Ishikawa (cell line): Measurements from ENCODE around the gene EPB41L2.

Experiments used
- CEBPB ChIP-seq: IDR thresholded peaks from 2 replicates; pipeline ENCODE4 v1.6.1; 2012
- CREB1 ChIP-seq: IDR thresholded peaks from 2 replicates; pipeline ENCODE4 v1.6.1; 2012; ENCODE audit warnings: low read depth
- EGR1 ChIP-seq: IDR thresholded peaks from 2 replicates; pipeline ENCODE4 v1.6.1; 2012
- EP300 ChIP-seq: IDR thresholded peaks from 2 replicates; pipeline ENCODE4 v1.6.1; 2012; ENCODE audit warnings: borderline replicate concordance
- FOXM1 ChIP-seq: IDR thresholded peaks from 2 replicates; pipeline ENCODE4 v1.6.1; 2012; ENCODE audit warnings: low read depth, borderline replicate concordance
- NFIC ChIP-seq: IDR thresholded peaks from 2 replicates; pipeline ENCODE4 v1.6.1; 2012
- RAD21 ChIP-seq: IDR thresholded peaks from 2 replicates; pipeline ENCODE4 v1.6.1; 2012; ENCODE audit warnings: low read depth
- TAF1 ChIP-seq: IDR thresholded peaks from 2 replicates; pipeline ENCODE4 v1.6.1; 2012; ENCODE audit warnings: low read depth, mild to moderate bottlenecking
- TCF12 ChIP-seq: IDR thresholded peaks from 2 replicates; pipeline ENCODE4 v1.6.1; 2012; ENCODE audit warnings: low read depth
- TEAD4 ChIP-seq: IDR thresholded peaks from 2 replicates; pipeline ENCODE4 v1.6.1; 2012
- YY1 ChIP-seq: IDR thresholded peaks from 2 replicates; pipeline ENCODE4 v1.6.1; 2012; ENCODE audit warnings: low read depth
- ZBTB7A ChIP-seq: IDR thresholded peaks from 2 replicates; pipeline ENCODE4 v1.6.1; 2012; ENCODE audit warnings: low read depth
- TF ChIP-seq, protein P1 (sequence below): IDR thresholded peaks from 2 replicates; pipeline ENCODE4 v1.6.1; 2012
- TF ChIP-seq, protein P2 (sequence below): IDR thresholded peaks from 2 replicates; pipeline ENCODE4 v1.6.1; 2012; ENCODE audit warnings: low read depth, mild to moderate bottlenecking
- TF ChIP-seq, protein P3 (sequence below): IDR thresholded peaks from 2 replicates; pipeline ENCODE4 v1.6.1; 2012

EPB41L2 gene

DNA sequence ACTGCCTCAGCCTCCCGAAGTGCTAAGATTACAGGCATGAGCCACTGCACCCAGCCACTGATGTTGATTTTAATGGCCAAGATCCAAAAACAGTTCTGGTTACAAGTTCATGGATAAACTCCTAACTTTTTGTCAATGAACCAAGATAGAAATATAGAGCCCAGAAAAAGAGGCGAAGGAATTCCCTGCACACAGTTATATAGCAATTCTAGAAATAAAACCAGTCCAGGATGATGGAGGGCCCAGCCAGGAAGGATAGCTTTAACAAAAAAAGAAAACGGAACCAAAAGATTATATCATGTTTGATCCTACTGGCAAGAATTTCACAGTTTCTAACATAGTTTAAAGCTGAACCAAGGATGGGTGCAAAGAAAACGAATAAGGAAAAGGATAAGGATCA, 10.9 kb downstream of the EPB41L2 start:
- TF ChIP-seq, protein P1, sequence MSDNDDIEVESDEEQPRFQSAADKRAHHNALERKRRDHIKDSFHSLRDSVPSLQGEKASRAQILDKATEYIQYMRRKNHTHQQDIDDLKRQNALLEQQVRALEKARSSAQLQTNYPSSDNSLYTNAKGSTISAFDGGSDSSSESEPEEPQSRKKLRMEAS = no peak
- TF ChIP-seq EGR1 = no peak
- no peak for TF ChIP-seq CREB1
- TF ChIP-seq, protein P2, sequence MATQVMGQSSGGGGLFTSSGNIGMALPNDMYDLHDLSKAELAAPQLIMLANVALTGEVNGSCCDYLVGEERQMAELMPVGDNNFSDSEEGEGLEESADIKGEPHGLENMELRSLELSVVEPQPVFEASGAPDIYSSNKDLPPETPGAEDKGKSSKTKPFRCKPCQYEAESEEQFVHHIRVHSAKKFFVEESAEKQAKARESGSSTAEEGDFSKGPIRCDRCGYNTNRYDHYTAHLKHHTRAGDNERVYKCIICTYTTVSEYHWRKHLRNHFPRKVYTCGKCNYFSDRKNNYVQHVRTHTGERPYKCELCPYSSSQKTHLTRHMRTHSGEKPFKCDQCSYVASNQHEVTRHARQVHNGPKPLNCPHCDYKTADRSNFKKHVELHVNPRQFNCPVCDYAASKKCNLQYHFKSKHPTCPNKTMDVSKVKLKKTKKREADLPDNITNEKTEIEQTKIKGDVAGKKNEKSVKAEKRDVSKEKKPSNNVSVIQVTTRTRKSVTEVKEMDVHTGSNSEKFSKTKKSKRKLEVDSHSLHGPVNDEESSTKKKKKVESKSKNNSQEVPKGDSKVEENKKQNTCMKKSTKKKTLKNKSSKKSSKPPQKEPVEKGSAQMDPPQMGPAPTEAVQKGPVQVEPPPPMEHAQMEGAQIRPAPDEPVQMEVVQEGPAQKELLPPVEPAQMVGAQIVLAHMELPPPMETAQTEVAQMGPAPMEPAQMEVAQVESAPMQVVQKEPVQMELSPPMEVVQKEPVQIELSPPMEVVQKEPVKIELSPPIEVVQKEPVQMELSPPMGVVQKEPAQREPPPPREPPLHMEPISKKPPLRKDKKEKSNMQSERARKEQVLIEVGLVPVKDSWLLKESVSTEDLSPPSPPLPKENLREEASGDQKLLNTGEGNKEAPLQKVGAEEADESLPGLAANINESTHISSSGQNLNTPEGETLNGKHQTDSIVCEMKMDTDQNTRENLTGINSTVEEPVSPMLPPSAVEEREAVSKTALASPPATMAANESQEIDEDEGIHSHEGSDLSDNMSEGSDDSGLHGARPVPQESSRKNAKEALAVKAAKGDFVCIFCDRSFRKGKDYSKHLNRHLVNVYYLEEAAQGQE = no peak
- TF ChIP-seq EP300 = no peak
- TF ChIP-seq ZBTB7A = no peak
- TF ChIP-seq YY1 = no peak
- no peak for TF ChIP-seq TCF12
- TF ChIP-seq CEBPB = no peak
- TF ChIP-seq TAF1 = no peak
- TF ChIP-seq RAD21 = no peak
- TF ChIP-seq, protein P3, sequence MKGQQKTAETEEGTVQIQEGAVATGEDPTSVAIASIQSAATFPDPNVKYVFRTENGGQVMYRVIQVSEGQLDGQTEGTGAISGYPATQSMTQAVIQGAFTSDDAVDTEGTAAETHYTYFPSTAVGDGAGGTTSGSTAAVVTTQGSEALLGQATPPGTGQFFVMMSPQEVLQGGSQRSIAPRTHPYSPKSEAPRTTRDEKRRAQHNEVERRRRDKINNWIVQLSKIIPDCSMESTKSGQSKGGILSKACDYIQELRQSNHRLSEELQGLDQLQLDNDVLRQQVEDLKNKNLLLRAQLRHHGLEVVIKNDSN = no peak
- TF ChIP-seq TEAD4 = no peak
- no peak for TF ChIP-seq FOXM1
- TF ChIP-seq NFIC = no peak

DNA sequence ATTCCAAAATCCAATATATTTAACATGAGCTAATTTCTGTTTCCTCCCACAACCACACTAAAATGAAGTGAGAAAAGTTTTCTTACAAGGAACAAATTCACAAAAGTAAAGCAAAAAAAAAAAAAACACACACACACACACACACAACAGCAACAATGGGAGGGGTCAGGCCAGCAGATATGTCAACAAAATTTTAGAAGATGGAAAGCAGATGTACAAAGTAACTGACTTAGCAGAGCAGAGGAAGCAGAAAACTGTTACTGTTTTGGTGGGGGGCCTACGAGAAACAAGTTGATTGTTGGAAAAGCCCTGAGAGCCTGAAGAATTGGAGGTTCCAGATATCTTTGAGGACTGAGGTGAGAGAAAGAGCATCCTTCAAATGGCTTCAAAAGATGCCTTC, 11.7 kb downstream of the EPB41L2 start:
- TF ChIP-seq CREB1 (no peak), CEBPB (no peak), NFIC (no peak), RAD21 (no peak), TCF12 (no peak), YY1 (no peak), EGR1 (no peak), TEAD4 (no peak), FOXM1 (no peak), EP300 (no peak), TAF1 (no peak), ZBTB7A (no peak)
- TF ChIP-seq, protein P2 = no peak
- TF ChIP-seq, protein P3 = no peak
- TF ChIP-seq, protein P1 = no peak

DNA sequence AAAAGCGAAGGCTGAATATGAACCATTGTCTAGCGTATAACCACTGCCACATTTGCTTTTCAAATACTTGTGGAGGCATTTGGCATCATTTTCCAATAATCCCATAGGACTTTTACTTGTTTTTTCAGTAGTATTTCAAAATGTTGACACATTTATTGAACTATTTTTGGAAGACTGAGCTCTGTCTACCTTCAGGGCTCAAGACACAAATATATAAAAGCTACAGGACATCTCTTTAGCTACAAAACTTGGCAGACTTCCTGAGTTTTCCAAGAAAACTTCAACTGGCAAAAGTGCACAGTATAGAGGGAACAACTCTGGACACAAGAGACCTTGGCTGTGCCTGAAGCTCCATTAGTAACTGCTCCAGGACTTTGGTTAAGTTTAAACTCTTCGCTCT, 13.4 kb downstream of the EPB41L2 start:
- TF ChIP-seq ZBTB7A (no peak), FOXM1 (no peak), CREB1 (no peak), YY1 (no peak), TCF12 (no peak), NFIC (no peak), CEBPB (no peak), TAF1 (no peak), EGR1 (no peak), EP300 (no peak), TEAD4 (no peak), RAD21 (no peak)
- TF ChIP-seq, protein P1 = no peak
- TF ChIP-seq, protein P2 = no peak
- TF ChIP-seq, protein P3 = no peak
